NOMO-1 treated with DMSO at 0.1 percent for 48 hours (cell line): ENCODE data around the gene ALK.

Experiments used
- DNase-seq: peaks from one replicate; lab custom pipeline; 2025; ENCODE audit not compliant: unreplicated experiment; lab: John Stamatoyannopoulos, UW

The ALK gene

DNA sequence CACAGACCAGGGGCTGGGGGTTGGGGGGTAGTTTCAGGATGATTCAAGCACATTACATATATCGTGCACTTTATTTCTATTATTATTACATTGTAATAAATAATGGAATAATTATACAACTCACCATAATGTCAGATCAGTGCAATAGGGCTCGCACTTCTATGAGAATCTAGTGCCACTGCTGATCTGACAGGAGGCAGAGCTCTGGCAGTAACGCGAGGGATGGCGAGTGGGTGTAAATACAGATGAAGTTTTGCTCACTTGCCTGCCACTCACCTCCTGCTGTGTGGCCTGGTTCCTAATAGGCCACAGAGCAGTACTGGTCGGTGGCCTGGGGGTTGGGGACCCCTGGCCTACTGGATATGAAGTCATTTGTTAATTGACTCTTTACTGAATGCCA, 615.6 kb downstream of the ALK start:
- no peak for DNase-seq

- DNase-seq: no peak
Observed at GRCh38 chr2:29304399-29305060, 616.9 kb downstream of the ALK start.

GRCh38 chr2:29296585-29296984, 624.8 kb downstream of the ALK start:
- no peak for DNase-seq

DNA sequence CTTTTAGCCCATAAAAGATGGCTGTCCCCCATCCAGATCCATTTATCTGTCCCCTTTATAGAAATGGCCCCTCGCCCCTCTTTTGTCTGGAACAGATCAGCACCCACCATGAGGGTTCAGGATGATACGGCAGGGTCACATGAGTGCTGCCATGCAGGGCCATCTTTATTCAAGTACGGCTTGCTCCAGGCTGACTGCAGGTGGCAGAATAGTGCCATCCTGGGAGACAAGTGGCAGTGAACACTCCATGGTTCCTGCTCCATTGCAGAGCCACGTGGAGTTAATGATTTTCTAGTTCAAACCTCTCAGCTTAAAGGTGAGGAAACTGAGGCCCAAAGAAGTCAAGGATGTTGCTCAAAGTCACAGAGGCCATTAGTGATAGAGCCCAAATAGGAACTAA, 625.5 kb downstream of the ALK start:
- DNase-seq: no peak

GRCh38 chr2:29293830-29294438, 627.5 kb downstream of the ALK start:
- no peak for DNase-seq

- DNase-seq: no peak
Observed at GRCh38 chr2:29290293-29291047, 630.9 kb downstream of the ALK start.

GRCh38 chr2:29284671-29285070, 636.7 kb downstream of the ALK start:
- DNase-seq: no peak

DNA sequence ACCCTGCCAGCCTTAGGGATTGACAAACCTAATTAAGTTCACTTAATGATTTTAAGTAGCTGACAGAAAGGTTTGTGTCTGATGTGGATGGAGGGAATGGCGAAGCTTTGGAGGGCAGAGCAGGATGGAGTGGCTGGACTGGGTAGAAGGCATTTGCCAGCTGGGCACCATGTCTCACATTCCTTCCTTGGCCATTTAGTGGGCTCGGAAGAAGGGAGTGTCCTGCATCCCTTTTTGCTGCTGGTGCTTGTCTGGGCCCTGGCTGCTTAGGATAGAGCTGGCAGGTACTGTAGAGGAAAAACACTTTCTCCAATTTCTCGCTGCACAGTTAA, 639.5 kb downstream of the ALK start:
- DNase-seq: no peak

DNA sequence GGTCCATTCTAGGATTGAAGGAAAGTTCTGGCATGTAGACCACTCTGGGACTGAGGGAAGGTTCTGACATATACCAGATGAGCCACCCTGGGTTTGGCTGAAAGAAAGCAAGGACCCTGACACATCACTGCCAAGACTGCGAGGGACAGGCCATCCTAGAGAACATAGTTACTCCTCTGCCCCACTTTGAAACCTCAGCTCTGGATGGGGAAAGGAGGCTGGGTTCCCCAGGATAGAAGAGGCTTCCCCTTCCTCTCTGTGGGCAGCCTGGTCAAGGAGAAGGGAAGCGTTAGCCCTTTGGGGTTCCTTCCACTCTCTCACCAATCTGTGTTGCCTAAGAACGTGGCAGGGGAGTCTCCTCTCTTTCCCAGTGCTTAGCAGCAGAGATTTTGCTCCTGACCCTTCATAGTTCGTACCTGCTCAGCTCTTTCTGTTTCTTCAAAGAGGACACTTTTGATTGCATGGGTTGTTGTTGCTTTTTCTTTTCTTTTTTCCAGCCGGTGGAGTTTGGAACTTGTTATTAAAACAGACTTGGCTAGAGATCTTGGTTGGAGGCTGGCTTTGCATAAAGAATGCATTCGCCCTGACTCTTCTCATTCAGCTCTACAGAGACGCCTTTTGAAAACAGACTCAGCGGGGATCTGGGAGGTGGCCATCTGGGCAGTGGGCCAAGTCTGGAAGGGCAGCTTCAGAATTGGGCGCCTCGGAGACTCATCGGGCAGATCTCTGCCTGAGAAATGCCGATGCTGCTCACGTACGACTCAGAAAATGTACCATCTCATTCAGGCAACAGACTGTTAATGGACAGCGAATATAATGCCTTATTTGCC, 640.1 kb downstream of the ALK start:
- DNase-seq: no peak

- no peak for DNase-seq
Observed at GRCh38 chr2:29278966-29279365, 642.4 kb downstream of the ALK start.

- no peak for DNase-seq
Observed at GRCh38 chr2:29276151-29276550, 645.2 kb downstream of the ALK start.

- no peak for DNase-seq
Observed at GRCh38 chr2:29275186-29275585, 646.2 kb downstream of the ALK start.

DNA sequence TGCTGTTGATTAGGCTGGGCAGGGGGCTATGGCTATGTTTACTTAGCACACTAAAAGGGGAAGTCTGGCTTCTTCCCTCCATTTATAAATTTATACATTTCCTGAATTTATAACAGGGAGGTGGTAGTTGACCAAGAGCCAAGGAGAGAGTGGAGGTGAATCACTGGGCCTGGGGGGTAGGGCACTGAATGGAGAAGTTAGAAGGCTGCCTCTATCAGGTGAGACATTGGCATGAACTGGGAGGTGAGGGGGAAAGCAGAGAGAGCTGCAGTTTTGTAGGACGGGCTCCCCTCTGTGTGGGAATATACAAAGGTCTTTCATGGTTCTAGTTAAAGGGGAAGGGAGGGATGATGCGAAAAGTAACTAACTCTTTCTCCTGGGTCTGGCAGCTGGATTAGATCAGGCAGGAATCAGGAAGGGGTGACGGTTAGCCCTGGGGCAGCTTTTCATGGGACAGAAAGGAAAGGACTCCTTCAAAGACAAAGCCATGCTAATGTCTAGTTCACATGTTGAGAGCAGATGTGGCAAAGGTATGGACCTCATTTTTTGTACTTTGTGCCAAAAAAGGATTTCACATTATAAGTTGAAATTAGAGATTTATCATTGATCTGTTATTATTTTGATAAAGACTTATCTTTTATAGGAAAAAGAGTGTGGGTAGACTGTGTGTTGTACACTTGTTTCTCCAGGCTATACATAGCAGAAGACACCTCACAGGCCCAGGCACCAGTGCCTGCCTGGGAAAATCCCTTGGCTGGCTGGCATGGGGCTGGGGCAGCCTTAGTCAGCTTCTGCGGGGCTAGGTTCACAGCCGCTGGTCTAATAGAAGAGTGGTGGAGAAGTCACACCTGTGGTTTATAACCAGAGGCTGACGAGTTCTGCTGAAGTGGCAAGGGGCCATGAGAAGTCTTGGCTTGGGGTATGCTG, 647.4 kb downstream of the ALK start:
- no peak for DNase-seq

DNA sequence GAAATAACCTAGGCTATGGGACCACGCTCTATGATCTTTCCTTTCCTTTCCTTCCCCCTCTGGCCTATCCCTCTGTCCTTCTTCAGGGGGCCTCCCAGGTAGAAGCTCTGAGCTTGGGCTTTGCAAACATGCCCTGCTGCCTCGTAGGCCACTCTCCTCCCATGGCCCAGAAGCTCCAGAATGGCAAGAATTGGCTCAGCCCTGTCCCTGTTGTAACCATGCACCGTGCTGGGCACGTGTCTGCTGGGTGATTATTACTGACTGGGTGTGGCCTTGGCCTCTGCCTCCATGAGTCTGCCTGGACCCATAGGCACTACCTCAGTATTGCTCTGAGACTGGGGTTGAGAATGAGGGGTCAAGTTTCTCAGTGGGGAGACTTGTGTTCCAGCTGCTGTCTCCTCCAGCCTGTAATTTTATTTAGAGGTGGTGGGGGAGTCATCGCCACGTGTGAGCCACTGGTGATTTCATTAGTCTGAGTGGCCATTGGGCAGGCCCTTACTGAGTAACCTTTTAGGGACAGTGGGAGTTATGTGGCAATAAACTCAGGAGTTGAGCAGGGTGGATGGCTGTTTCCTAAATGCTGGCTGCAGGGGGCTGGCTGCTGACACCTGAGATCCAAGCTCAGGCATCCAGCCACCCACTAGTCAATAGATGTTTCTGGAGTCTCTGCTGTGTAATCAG, 648.2 kb downstream of the ALK start:
- no peak for DNase-seq

DNA sequence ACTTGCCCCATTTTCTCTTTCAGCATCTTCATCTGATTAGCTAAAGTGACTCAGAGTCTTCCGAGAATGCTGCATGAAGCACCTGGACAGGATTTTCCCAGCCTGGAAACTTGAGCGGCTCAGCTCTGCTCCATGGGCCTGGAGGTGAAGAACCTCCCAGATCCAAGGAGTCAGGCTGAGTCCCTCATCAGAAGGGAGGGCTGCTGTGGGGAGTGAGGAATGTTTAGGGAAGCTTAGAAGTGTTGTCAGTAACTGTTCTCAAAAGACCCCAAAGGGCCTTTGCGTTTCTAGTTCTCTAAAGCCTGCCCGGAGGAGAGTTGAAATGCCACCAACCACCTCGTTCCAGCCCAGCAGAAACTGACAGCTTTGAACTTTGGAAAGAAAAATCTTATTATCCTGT, 649.1 kb downstream of the ALK start:
- no peak for DNase-seq

GRCh38 chr2:29270701-29271121, 650.7 kb downstream of the ALK start:
- DNase-seq: no peak

GRCh38 chr2:29269765-29270109, 651.6 kb downstream of the ALK start:
- DNase-seq: no peak

GRCh38 chr2:29269095-29269764, 652.2 kb downstream of the ALK start:
- DNase-seq: no peak

GRCh38 chr2:29267720-29268119, 653.7 kb downstream of the ALK start:
- DNase-seq: no peak

DNA sequence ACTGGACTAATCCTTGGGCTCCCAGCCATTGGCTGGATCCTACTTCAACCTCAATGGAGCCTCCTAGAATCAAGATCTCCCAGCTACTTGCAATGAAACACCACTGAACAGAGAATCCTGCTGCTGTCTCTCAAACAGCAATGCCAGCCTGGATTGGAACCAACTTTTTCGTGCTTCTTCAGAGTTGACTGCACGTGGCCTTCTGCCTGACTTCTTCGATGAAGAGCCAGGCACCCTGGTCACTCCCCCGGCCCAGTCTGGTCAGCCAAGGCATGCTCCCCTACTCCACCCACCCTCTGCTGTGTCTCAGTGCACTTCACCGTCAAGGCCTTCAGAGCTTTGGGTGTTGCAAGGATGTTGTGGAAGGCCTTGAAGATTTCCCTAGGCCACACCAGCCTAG, 657.5 kb downstream of the ALK start:
- DNase-seq: no peak
